ACC112 (cell line): ENCODE data around the gene ERI3.

Experiments
- H2AFZ ChIP-seq: fragments of 200-600 bp; sonication (generic); one replicate; pipeline ENCODE4 v1.6.0; 2017; ENCODE audit warnings: antibody characterized with exemption, low read length; ENCODE audit not compliant: unreplicated experiment
- H3K27ac ChIP-seq: fragments of 200-600 bp; sonication (generic); 2 replicates; pipeline ENCODE4 v1.5.1; 2014; ENCODE audit warnings: low read depth, mild to moderate bottlenecking, antibody characterized with exemption, low read length, moderate library complexity
- H3K27me3 ChIP-seq: fragments of 200-600 bp; sonication (generic); 2 replicates; pipeline ENCODE4 v1.6.1; 2014; ENCODE audit warnings: mild to moderate bottlenecking, antibody characterized with exemption, low read length, moderate library complexity, mixed read lengths; ENCODE audit not compliant: insufficient read depth
- H3K36me3 ChIP-seq: fragments of 200-600 bp; sonication (generic); 2 replicates; pipeline ENCODE4 v1.6.1; 2016; ENCODE audit warnings: mild to moderate bottlenecking, antibody characterized with exemption, low read length, moderate library complexity, mixed read lengths; ENCODE audit not compliant: insufficient read depth
- H3K4me1 ChIP-seq: fragments of 200-600 bp; sonication (generic); one replicate; pipeline ENCODE4 v1.6.1; 2016; ENCODE audit warnings: low read length, mixed read lengths; ENCODE audit not compliant: insufficient read depth, unreplicated experiment, control insufficient read depth
- H3K4me3 ChIP-seq: fragments of 200-600 bp; sonication (generic); 2 replicates; pipeline ENCODE4 v1.5.1; 2014; ENCODE audit warnings: mild to moderate bottlenecking, low read depth, low read length
- H3K79me2 ChIP-seq: fragments of 200-600 bp; sonication (generic); one replicate; pipeline ENCODE4 v1.6.0; 2016; ENCODE audit warnings: low read length; ENCODE audit not compliant: control insufficient read depth, unreplicated experiment, insufficient read depth

Gene ERI3

GRCh38 chr1:44300852-44301251 is 54.2 kb downstream of the ERI3 start:
- peaks cover 9% of the 10 kb centered on the region for H3K36me3 ChIP-seq
- H3K4me1 ChIP-seq = no peaks in the 10 kb centered on the region
- H2AFZ ChIP-seq = no peak overlapping the region
- no peak overlapping the region for H3K4me3 ChIP-seq
- H3K27ac ChIP-seq = no peak overlapping the region
- no peaks in the 10 kb centered on the region for H3K79me2 ChIP-seq
- H3K27me3 ChIP-seq = no peaks in the 10 kb centered on the region

GRCh38 chr1:44297695-44298400 is 57.2 kb downstream of the ERI3 start:
- no peak overlapping the region for H3K27ac ChIP-seq
- no peaks in the 10 kb centered on the region for H3K27me3 ChIP-seq
- peaks cover 7% of the 10 kb centered on the region for H3K36me3 ChIP-seq
- no peak overlapping the region for H2AFZ ChIP-seq
- H3K4me3 ChIP-seq = no peak overlapping the region
- H3K79me2 ChIP-seq = no peaks in the 10 kb centered on the region
- no peaks in the 10 kb centered on the region for H3K4me1 ChIP-seq

- Histone ChIP-seq H3K4me1 (no peaks in the 10 kb centered on the region), H3K79me2 (no peaks in the 10 kb centered on the region), H3K27ac (no peak overlapping the region), H2AFZ (no peak overlapping the region), H3K4me3 (no peak overlapping the region), H3K27me3 (no peaks in the 10 kb centered on the region), H3K36me3 (peaks cover 4% of the 10 kb centered on the region; the same call in 1 of the 2 replicates)
Measured at GRCh38 chr1:44296806-44297205, 58.3 kb downstream of the ERI3 start.

- peaks cover 4% of the 10 kb centered on the region; the same call in 1 of the 2 replicates for H3K36me3 ChIP-seq
- H3K79me2 ChIP-seq = no peaks in the 10 kb centered on the region
- no peak overlapping the region for H2AFZ ChIP-seq
- no peak overlapping the region for H3K4me3 ChIP-seq
- no peak overlapping the region for H3K27ac ChIP-seq
- H3K4me1 ChIP-seq = no peaks in the 10 kb centered on the region
- H3K27me3 ChIP-seq = no peaks in the 10 kb centered on the region
Measured at GRCh38 chr1:44296086-44296485, 59.0 kb downstream of the ERI3 start.

GRCh38 chr1:44294588-44295007 is 60.5 kb downstream of the ERI3 start:
- H3K4me1 ChIP-seq = no peaks in the 10 kb centered on the region
- H3K4me3 ChIP-seq = no peak overlapping the region
- no peaks in the 10 kb centered on the region for H3K27me3 ChIP-seq
- no peak overlapping the region for H2AFZ ChIP-seq
- no peak overlapping the region for H3K27ac ChIP-seq
- peaks cover 4% of the 10 kb centered on the region; the same call in 1 of the 2 replicates for H3K36me3 ChIP-seq
- H3K79me2 ChIP-seq = no peaks in the 10 kb centered on the region

- Histone ChIP-seq H3K79me2 (no peaks in the 10 kb centered on the region), H3K27me3 (no peaks in the 10 kb centered on the region), H3K27ac (no peak overlapping the region), H3K4me1 (no peaks in the 10 kb centered on the region), H3K4me3 (no peak overlapping the region), H2AFZ (no peak overlapping the region), H3K36me3 (peaks cover 4% of the 10 kb centered on the region; the same call in 1 of the 2 replicates)
Measured at GRCh38 chr1:44293761-44294315, 61.2 kb downstream of the ERI3 start.

- H3K27ac ChIP-seq = no peak overlapping the region
- H3K27me3 ChIP-seq = no peaks in the 10 kb centered on the region
- no peak overlapping the region for H3K4me3 ChIP-seq
- peaks cover 4% of the 10 kb centered on the region; the same call in 1 of the 2 replicates for H3K36me3 ChIP-seq
- H2AFZ ChIP-seq = no peak overlapping the region
- no peaks in the 10 kb centered on the region for H3K79me2 ChIP-seq
- no peaks in the 10 kb centered on the region for H3K4me1 ChIP-seq
Measured at GRCh38 chr1:44292651-44293050, 62.4 kb downstream of the ERI3 start.

GRCh38 chr1:44290250-44291094 is 64.6 kb downstream of the ERI3 start:
- no peaks in the 10 kb centered on the region for H3K36me3 ChIP-seq
- no peak overlapping the region for H3K27ac ChIP-seq
- H3K4me3 ChIP-seq = no peak overlapping the region
- H3K27me3 ChIP-seq = no peaks in the 10 kb centered on the region
- H3K79me2 ChIP-seq = no peaks in the 10 kb centered on the region
- H2AFZ ChIP-seq = no peak overlapping the region
- H3K4me1 ChIP-seq = no peaks in the 10 kb centered on the region

- Histone ChIP-seq H3K4me3 (no peak overlapping the region), H2AFZ (no peak overlapping the region), H3K36me3 (no peaks in the 10 kb centered on the region), H3K79me2 (no peaks in the 10 kb centered on the region), H3K27me3 (no peaks in the 10 kb centered on the region), H3K4me1 (no peaks in the 10 kb centered on the region), H3K27ac (no peak overlapping the region)
Measured at GRCh38 chr1:44289530-44289929, 65.5 kb downstream of the ERI3 start.

GRCh38 chr1:44288883-44289282 is 66.2 kb downstream of the ERI3 start:
- Histone ChIP-seq H3K4me1 (no peaks in the 10 kb centered on the region), H3K36me3 (no peaks in the 10 kb centered on the region), H2AFZ (no peak overlapping the region), H3K27me3 (no peaks in the 10 kb centered on the region), H3K4me3 (no peak overlapping the region), H3K79me2 (no peaks in the 10 kb centered on the region), H3K27ac (no peak overlapping the region)
